ENCODE results near the gene PLAAT5. TPM values are rescaled to one million over a fixed set of nuclear protein-coding genes. Genes with fewer than 3 reads are reported as not detected.

Gene PLAAT5
- total RNA-seq, 1 experiment from 2014 or later, result not detected

- Histone ChIP-seq H3K4me1 (replicated peaks; ENCODE audit: insufficient read depth) (no peaks in the 10 kb centered on the region), H3K36me3 (ENCODE audit: low read depth) (no peaks in the 10 kb centered on the region), H3K9me3 (ENCODE audit: insufficient read depth, low read depth) (no peaks in the 10 kb centered on the region), H4K20me1 (ENCODE audit: insufficient read depth) (no peaks in the 10 kb centered on the region), H3K79me2 (ENCODE audit: low read depth) (no peaks in the 10 kb centered on the region), H3K4me3 (no peak overlapping the region), H2AFZ (no peak overlapping the region), H3F3A (ENCODE audit: insufficient read depth, low read depth) (no peaks in the 10 kb centered on the region; the same call in 1 of the 2 replicates), H3K27ac (no peak overlapping the region), H3K27me3 (ENCODE audit: insufficient read depth, low read depth) (no peaks in the 10 kb centered on the region), H3K9me2 (ENCODE audit: insufficient read depth) (no peaks in the 10 kb centered on the region), H3K4me2 (no peak overlapping the region)
- BruUV-seq (replicated peaks), result no TSS peak
- no peak for TF ChIP-seq EZH2 (IDR thresholded peaks at IDR 0.05; ENCODE audit: low read depth)
- TF ChIP-seq CTCF (conservative IDR thresholded peaks at IDR 0.05), result no peak
- DNase-seq, result no peak
- intact Hi-C loops (cut with micrococcal nuclease; ENCODE audit: unreplicated experiment), result loop anchor here (10.0 kb wide), 1 partner anchor 49 kb away; the partner anchor contains the start of gene PLAAT2
- ChIA-PET CTCF (no interaction called here), POLR2A (ENCODE audit: unreplicated experiment) (no interaction called here)
Observed at GRCh38 chr11:63516109-63516508, 25.1 kb upstream of the PLAAT5 start.

GRCh38 chr11:63512816-63513215 lies 21.8 kb upstream of the PLAAT5 start:
- CTCF ChIA-PET, result no interaction called here
- TF ChIP-seq EZH2 (IDR thresholded peaks at IDR 0.05; ENCODE audit: low read depth), result no peak
- no peak for TF ChIP-seq CTCF (conservative IDR thresholded peaks at IDR 0.05)

GRCh38 chr11:63511048-63511748 lies 20.2 kb upstream of the PLAAT5 start:
- Histone ChIP-seq H3K4me3 (no peak overlapping the region), H3K9me2 (ENCODE audit: insufficient read depth) (no peaks in the 10 kb centered on the region), H2AFZ (no peak overlapping the region), H3K4me1 (replicated peaks; ENCODE audit: insufficient read depth) (no peaks in the 10 kb centered on the region), H3K27me3 (ENCODE audit: insufficient read depth, low read depth) (no peaks in the 10 kb centered on the region), H3K4me2 (no peak overlapping the region), H3K36me3 (ENCODE audit: low read depth) (no peaks in the 10 kb centered on the region), H3F3A (ENCODE audit: insufficient read depth, low read depth) (no peaks in the 10 kb centered on the region), H3K79me2 (ENCODE audit: low read depth) (no peaks in the 10 kb centered on the region), H3K27ac (no peak overlapping the region), H4K20me1 (ENCODE audit: insufficient read depth) (no peaks in the 10 kb centered on the region), H3K9me3 (ENCODE audit: insufficient read depth, low read depth) (no peaks in the 10 kb centered on the region)
- ChIA-PET POLR2A (ENCODE audit: unreplicated experiment) (no interaction called here), CTCF (no interaction called here)
- intact Hi-C loops (cut with micrococcal nuclease; ENCODE audit: unreplicated experiment), result loop anchor here (10.0 kb wide), 1 partner anchor 54 kb away; the partner anchor contains the start of gene PLAAT2
- TF ChIP-seq CTCF (conservative IDR thresholded peaks at IDR 0.05), result no peak
- no peak for TF ChIP-seq EZH2 (IDR thresholded peaks at IDR 0.05; ENCODE audit: low read depth)
- no peak for DNase-seq
- no TSS peak for BruUV-seq (replicated peaks)

More at GRCh38 chr11:63512816-63513215, 21.8 kb upstream of the PLAAT5 start:
- H4K20me1 ChIP-seq (ENCODE audit: insufficient read depth), result no peaks in the 10 kb centered on the region
- H3K4me1 ChIP-seq (replicated peaks; ENCODE audit: insufficient read depth), result no peaks in the 10 kb centered on the region
- no peak for DNase-seq
- no peaks in the 10 kb centered on the region for H3K79me2 ChIP-seq (ENCODE audit: low read depth)
- H3K9me2 ChIP-seq (ENCODE audit: insufficient read depth), result no peaks in the 10 kb centered on the region
- no peaks in the 10 kb centered on the region for H3K9me3 ChIP-seq (ENCODE audit: insufficient read depth, low read depth)
- H3K27me3 ChIP-seq (ENCODE audit: insufficient read depth, low read depth), result no peaks in the 10 kb centered on the region
- H2AFZ ChIP-seq, result no peak overlapping the region
- H3F3A ChIP-seq (ENCODE audit: insufficient read depth, low read depth), result no peaks in the 10 kb centered on the region
- intact Hi-C loops (cut with micrococcal nuclease; ENCODE audit: unreplicated experiment), result loop anchor here (10.0 kb wide), 1 partner anchor 52 kb away; the partner anchor contains the start of gene PLAAT2
- H3K36me3 ChIP-seq (ENCODE audit: low read depth), result no peaks in the 10 kb centered on the region
- no peak overlapping the region for H3K4me2 ChIP-seq
- POLR2A ChIA-PET (ENCODE audit: unreplicated experiment), result interaction anchor here (0.7 kb wide), 1 partner anchor 525 kb away, joined by 3 read pairs; no protein-coding TSS in a partner anchor
- no peak overlapping the region for H3K4me3 ChIP-seq
- BruUV-seq (replicated peaks), result no TSS peak
- H3K27ac ChIP-seq, result no peak overlapping the region

Data from PC-9 (cell line).